ENCODE data around the gene UBE3B.

GRCh38 chr12:109481863-109482262 is 4.4 kb downstream of the UBE3B start:
- TF ChIP-seq CTCF (IDR thresholded peaks at IDR 0.05; ENCODE audit: low read depth, low read length) = no peak
- no peak for TF ChIP-seq POLR2A (IDR thresholded peaks at IDR 0.05; ENCODE audit: extremely low read depth, insufficient read length)
- TF ChIP-seq MYC (IDR thresholded peaks at IDR 0.05; ENCODE audit: low read depth, low read length) = no peak

Measured in NB4 (cell line).